K562 (cell line): ENCODE results near the gene CPT1A. TPM values are rescaled to one million over a fixed set of nuclear protein-coding genes. Genes with fewer than 3 reads are reported as not detected.
A peak's percentile ranks its signal among the peaks of the same experiment; 100 is the strongest.

Experiments
- ATAC-seq: fragments of 200-7000 bp; cut with Tn5 transposase; 3 replicates; pipeline ENCODE4 v1.9.1; 2020; ENCODE audit warnings: moderate library complexity
- BruUV-seq: library from RNA; stranded (reverse); fragments of 400-500 nt; replicated peaks from 2 replicates; lab custom pipeline; 2021; lab: Mats Ljungman, UMichigan
- CTCF ChIA-PET: fragments of 300-600 bp; formaldehyde crosslinking; extraction: SDS; loops from one replicate; lab custom pipeline; 2021; ENCODE audit warnings: low intra/inter-chr PET ratio; lab: Yijun Ruan, JAX
- POLR2A ChIA-PET: fragments of 300-600, 350-650 bp; sonication (Branson Sonifier 250); formaldehyde crosslinking; extraction: SDS; loops from one replicate; lab custom pipeline; 2021; ENCODE audit warnings: antibody characterized with exemption, inconsistent platforms; lab: Yijun Ruan, JAX
- DNase-seq, 4 experiments: peaks; one replicate each; pipeline versions ENCODE4 v3.0.0 to v3.0.0-alpha.2; 2011 to 2018; ENCODE audit warnings: low spot score in 3 of 4, mixed read lengths in 3 of 4; ENCODE audit errors: extremely low read depth in 1 of 4
- FAIRE-seq: peaks from 2 replicates; lab custom pipeline; 2011; peaks lifted over from hg19 to GRCh38; lab: Jason Lieb, UNC
- H2AFZ ChIP-seq: 2 replicates; pipeline ENCODE4 v1.6.0; 2011; ENCODE audit warnings: low read depth, low read length, control low read depth, inconsistent platforms
- H3K27ac ChIP-seq: fragments of 200-600 bp; 3 replicates; pipeline ENCODE4 v1.8.0; 2011; ENCODE audit warnings: low read depth, mild to moderate bottlenecking, control low read depth, inconsistent platforms, low read length, moderate library complexity, mixed read lengths; ENCODE audit errors: extremely low read depth
- H3K27me3 ChIP-seq, 2 experiments: fragments of 300-600 bp in 1 of 2; 2 replicates in 1 of 2; 3 replicates in 1 of 2; pipeline versions ENCODE4 v1.6.0 to v1.8.0; 2011; ENCODE audit warnings: inconsistent platforms in 2 of 2, low read length in 2 of 2, mild to moderate bottlenecking in 1 of 2, mixed read lengths in 1 of 2, moderate library complexity in 1 of 2; ENCODE audit not compliant: control insufficient read depth in 2 of 2, insufficient read depth in 2 of 2
- H3K36me3 ChIP-seq: fragments of 300-600 bp; 3 replicates; pipeline ENCODE4 v1.8.0; 2011; ENCODE audit warnings: mild to moderate bottlenecking, low read length, inconsistent platforms; ENCODE audit not compliant: control insufficient read depth, insufficient read depth
- H3K4me1 ChIP-seq, 2 experiments: fragments of 200-600 bp in 1 of 2; replicated peaks in 1 of 2; 2 replicates in 1 of 2; 3 replicates in 1 of 2; pipeline versions ENCODE4 v1.5.1 to v1.8.0; 2011; ENCODE audit warnings: inconsistent platforms in 2 of 2, low read length in 2 of 2, mild to moderate bottlenecking in 1 of 2, mixed read lengths in 1 of 2, moderate library complexity in 1 of 2; ENCODE audit not compliant: control insufficient read depth in 2 of 2, insufficient read depth in 2 of 2
- H3K4me2 ChIP-seq: 2 replicates; pipeline ENCODE4 v1.6.1; 2011; ENCODE audit warnings: low read length, control low read depth, inconsistent platforms, mixed read lengths; ENCODE audit not compliant: insufficient read depth
- H3K4me3 ChIP-seq: fragments of 200-600 bp; sonication (generic), shearing (Covaris generic); 2 replicates; pipeline ENCODE4 v1.5.1; 2016; ENCODE audit warnings: control low read depth, inconsistent platforms
- H3K79me2 ChIP-seq: fragments of 200-600 bp; 3 replicates; pipeline ENCODE4 v1.8.0; 2011; ENCODE audit warnings: low read length, inconsistent platforms; ENCODE audit not compliant: control insufficient read depth, insufficient read depth
- H3K9ac ChIP-seq, 2 experiments: 2 replicates each; pipeline versions ENCODE4 v1.6.0 to v1.6.1; 2011; ENCODE audit warnings: low read depth in 2 of 2, low read length in 2 of 2, control low read depth in 1 of 2, inconsistent platforms in 1 of 2, mild to moderate bottlenecking in 1 of 2, mixed read lengths in 1 of 2; ENCODE audit not compliant: insufficient read depth in 1 of 2
- H3K9me1 ChIP-seq: one replicate; pipeline ENCODE4 v1.6.0; 2011; ENCODE audit warnings: inconsistent platforms, mild to moderate bottlenecking, low read length, moderate library complexity; ENCODE audit not compliant: control insufficient read depth, insufficient read depth
- H3K9me3 ChIP-seq: replicated peaks from 2 replicates; pipeline ENCODE4 v1.5.1; 2011; ENCODE audit warnings: low read depth, low read length, inconsistent platforms; ENCODE audit not compliant: control insufficient read depth, insufficient read depth
- H4K20me1 ChIP-seq: replicated peaks from 2 replicates; pipeline ENCODE4 v1.6.1; 2011; ENCODE audit warnings: low read length, inconsistent platforms, mixed read lengths; ENCODE audit not compliant: control insufficient read depth, insufficient read depth
- CEBPG ChIP-seq, 3 experiments: fragments of 200-800 bp in 1 of 3; sonication (Bioruptor generic) in 1 of 3; sonication (generic) in 1 of 3; formaldehyde crosslinking in 1 of 3; IDR thresholded peaks in 2 of 3; conservative IDR thresholded peaks in 1 of 3; 2 replicates each; pipeline versions ENCODE4 v1.6.1 to v1.8.0; 2016 to 2022; ENCODE audit warnings: missing compliant biosample characterization in 2 of 3, missing genetic modification characterization in 2 of 3, mild to moderate bottlenecking in 1 of 3, missing genetic modification reagents in 1 of 3
- HMG20B ChIP-seq: fragments of 250-450 bp; sonication (Bioruptor Pico); IDR thresholded peaks from 2 replicates; pipeline ENCODE4 v1.5.0; 2021; ENCODE audit warnings: mild to moderate bottlenecking
- HSF4 ChIP-seq: fragments of 250-450 bp; sonication (Bioruptor Pico); IDR thresholded peaks from 2 replicates; pipeline ENCODE4 v2.1.2; 2022; ENCODE audit warnings: mild to moderate bottlenecking, moderate library complexity, borderline replicate concordance
- NEUROD1 ChIP-seq: fragments of 150-350 bp; IDR thresholded peaks from 2 replicates; pipeline ENCODE4 v1.6.1; 2014; ENCODE audit warnings: borderline replicate concordance, low read length, low read depth; ENCODE audit not compliant: partially characterized antibody
- NFIX ChIP-seq: fragments of 250-450 bp; sonication (Bioruptor Pico); IDR thresholded peaks from 2 replicates; pipeline ENCODE4 v1.4.0; 2020; ENCODE audit warnings: low read depth, mild to moderate bottlenecking, moderate library complexity
- NR2F6 ChIP-seq: fragments of 450-650 bp; formaldehyde crosslinking; IDR thresholded peaks from 2 replicates; pipeline ENCODE4 v1.4.0; 2020; ENCODE audit warnings: mild to moderate bottlenecking
- POLR3G ChIP-seq: IDR thresholded peaks from 2 replicates; pipeline ENCODE4 v1.6.1; 2011; ENCODE audit not compliant: insufficient read length, insufficient replicate concordance; ENCODE audit errors: extremely low read depth
- RHOXF2B ChIP-seq: fragments of 250-450 bp; sonication (Bioruptor Pico); conservative IDR thresholded peaks from 2 replicates; pipeline ENCODE4 v1.5.1; 2021
- TRIM24 ChIP-seq, 2 experiments: fragments of 450-650 bp; IDR thresholded peaks; 2 replicates each; pipeline ENCODE4 v1.6.1; 2016
- ZFP1 ChIP-seq: fragments of 450-650 bp; formaldehyde crosslinking; IDR thresholded peaks from 2 replicates; pipeline ENCODE4 v1.4.0; 2020; ENCODE audit warnings: mild to moderate bottlenecking, mixed read lengths
- ZNF121 ChIP-seq: sonication (generic); formaldehyde crosslinking; conservative IDR thresholded peaks from 2 replicates; pipeline ENCODE4 v1.8.0; 2022; ENCODE audit warnings: missing genetic modification reagents
- ZNF764 ChIP-seq: fragments of 250-450 bp; sonication (Bioruptor Pico); IDR thresholded peaks from 2 replicates; pipeline ENCODE4 v1.4.0; 2020; ENCODE audit warnings: low read depth, mild to moderate bottlenecking, moderate library complexity
- WGBS: fragments of 100-300 bp; shearing (Covaris generic); methylation state at CpG from one replicate; pipeline ENCODE4 v1.1.6; 2016; ENCODE audit warnings: low coverage, mixed read lengths; ENCODE audit not compliant: insufficient coverage; ENCODE audit errors: missing lambda C conversion rate; 5-methylcytosine and 5-hydroxymethylcytosine counted together
- in situ Hi-C: fragments of 300-500 bp; cut with MboI; formaldehyde crosslinking; loops from 4 replicates; pipeline ENCODE4 v1.15.0; 2018; ENCODE audit warnings: inconsistent platforms, mixed read lengths
- intact Hi-C: fragments of 100-400 bp; cut with micrococcal nuclease; formaldehyde crosslinking; loops from 2 replicates; pipeline ENCODE4 v1.14.2; 2022
- polyA plus RNA-seq, 8 experiments: library from polyadenylated mRNA; depleted of rRNA in 4 of 8; stranded (reverse) in 5 of 8; unstranded in 3 of 8; fragments of >200 nt; fragmentation: Nextera tagmentation in 2 of 8; fragmentation: Illumina TruSeq in 1 of 8; extraction: Ambion mirVana in 2 of 8; extraction: Trizol in 1 of 8; gene quantifications; 2 replicates each; pipeline versions ENCODE4 v1.2.1 to v1.2.3, GENCODE V29; 2011 to 2014; ENCODE audit warnings: inconsistent platforms in 1 of 8, missing spikeins in 1 of 8
- total RNA-seq, 7 experiments: library from RNA; depleted of rRNA in 6 of 7; stranded (reverse); fragments of >200 nt in 6 of 7; fragmentation: Illumina TruSeq in 2 of 7; extraction: Trizol in 2 of 7; gene quantifications; 2 replicates each; pipeline versions ENCODE4 v1.2.1 to v1.2.3, GENCODE V29; 2011 to 2021; ENCODE audit warnings: low replicate concordance in 1 of 7
- TF ChIP-seq, protein P1 (sequence below): fragments of 450-650 bp; formaldehyde crosslinking; IDR thresholded peaks from 2 replicates; pipeline ENCODE4 v1.4.0; 2020; ENCODE audit warnings: mild to moderate bottlenecking, mixed read lengths
- TF ChIP-seq, protein P2 (sequence below): fragments of 250-450 bp; sonication (Bioruptor Pico); IDR thresholded peaks from 2 replicates; pipeline ENCODE4 v1.5.0; 2022; ENCODE audit warnings: mild to moderate bottlenecking
- TF ChIP-seq, protein P3 (sequence below): IDR thresholded peaks from 3 replicates; pipeline ENCODE4 v1.6.1; 2011; ENCODE audit warnings: borderline replicate concordance, mild to moderate bottlenecking, moderate library complexity; ENCODE audit not compliant: insufficient read length; ENCODE audit errors: extremely low read depth

CPT1A gene
- total and polyA plus RNA-seq, 9 of the 15 experiments (the other 6 are each of a cell fraction or from before 2014, with no cell fraction given) = 2.6 to 29.1 (median 12.3) TPM

DNA sequence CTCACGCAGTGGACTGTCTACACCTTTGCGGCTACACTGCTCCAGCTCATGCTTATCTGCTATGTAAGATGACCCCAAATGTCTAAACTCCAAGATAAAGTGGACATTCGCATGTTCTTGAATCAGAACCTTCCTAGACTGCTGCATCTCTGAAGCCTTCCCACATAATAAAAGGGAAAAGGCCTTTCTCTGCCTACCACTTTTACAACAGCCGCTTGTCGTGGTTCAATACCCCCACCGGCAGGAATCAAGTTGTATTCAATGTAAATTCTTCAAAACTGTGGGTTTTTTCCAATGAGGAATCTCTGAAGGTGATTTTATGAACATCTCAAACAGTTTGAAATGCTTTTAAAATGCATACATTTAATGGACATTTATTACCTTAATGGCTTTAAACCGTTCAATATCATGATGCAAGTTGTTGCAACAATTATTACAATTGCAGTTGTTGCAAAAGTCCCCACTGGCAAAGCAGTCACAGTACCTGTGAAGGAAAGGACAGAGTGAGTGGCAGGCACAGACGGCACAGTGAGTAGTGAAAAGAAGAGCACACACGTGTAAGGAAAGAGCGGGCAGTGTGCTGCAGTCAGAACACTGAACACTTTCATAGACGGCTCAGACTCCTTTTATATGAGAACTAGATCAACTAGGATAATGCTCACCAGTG, 126.1 kb downstream of the CPT1A start:
- ATAC-seq (no peak), DNase-seq (no peak), FAIRE-seq (no peak)
- POLR2A ChIA-PET = interaction anchor here (1.7 kb wide), 1 partner anchor 13 kb away, joined by 3 read pairs; no protein-coding TSS in a partner anchor
- Histone ChIP-seq H3K4me1 (no peaks in the 10 kb centered on the region), H3K9ac (no peak overlapping the region), H3K9me1 (no peaks in the 10 kb centered on the region), H3K4me3 (no peak overlapping the region), H4K20me1 (no peaks in the 10 kb centered on the region), H2AFZ (no peak overlapping the region), H3K79me2 (no peaks in the 10 kb centered on the region), H3K4me2 (no peak overlapping the region), H3K27me3 (peaks cover 16 to 60% of the 10 kb centered on the region in 2 experiments), H3K36me3 (no peaks in the 10 kb centered on the region), H3K9me3 (no peaks in the 10 kb centered on the region), H3K27ac (no peak overlapping the region)
- CTCF ChIA-PET = no interaction called here
- no TSS peak for BruUV-seq
- in situ Hi-C loops (no loop called here), intact Hi-C loops (no loop called here)
- WGBS = 35% methylated on average over 11 of the region's 11 CpGs
- TF ChIP-seq NFIX = no peak
- TF ChIP-seq POLR3G = no peak
- TF ChIP-seq ZNF764 (CRISPR knock-in tag) = no peak
- no peak for TF ChIP-seq HMG20B (CRISPR knock-in tag)
- TF ChIP-seq NR2F6 (CRISPR knock-in tag) = no peak
- no peak for TF ChIP-seq ZNF121 (CRISPR knock-in tag)
- no peak for TF ChIP-seq RHOXF2B
- no peak for TF ChIP-seq ZFP1 (CRISPR knock-in tag)
- TF ChIP-seq, protein P1, sequence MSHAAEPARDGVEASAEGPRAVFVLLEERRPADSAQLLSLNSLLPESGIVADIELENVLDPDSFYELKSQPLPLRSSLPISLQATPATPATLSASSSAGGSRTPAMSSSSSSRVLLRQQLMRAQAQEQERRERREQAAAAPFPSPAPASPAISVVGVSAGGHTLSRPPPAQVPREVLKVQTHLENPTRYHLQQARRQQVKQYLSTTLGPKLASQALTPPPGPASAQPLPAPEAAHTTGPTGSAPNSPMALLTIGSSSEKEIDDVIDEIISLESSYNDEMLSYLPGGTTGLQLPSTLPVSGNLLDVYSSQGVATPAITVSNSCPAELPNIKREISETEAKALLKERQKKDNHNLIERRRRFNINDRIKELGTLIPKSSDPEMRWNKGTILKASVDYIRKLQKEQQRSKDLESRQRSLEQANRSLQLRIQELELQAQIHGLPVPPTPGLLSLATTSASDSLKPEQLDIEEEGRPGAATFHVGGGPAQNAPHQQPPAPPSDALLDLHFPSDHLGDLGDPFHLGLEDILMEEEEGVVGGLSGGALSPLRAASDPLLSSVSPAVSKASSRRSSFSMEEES (CRISPR knock-in tag) = no peak
- no peak for TF ChIP-seq NEUROD1
- peak; percentile 69 for TF ChIP-seq CEBPG (CRISPR knock-in tag; IDR thresholded peaks at IDR 0.05)
- peak in 1 of 2 experiments; percentile 69; a peak in 2 of 4 replicates for TF ChIP-seq CEBPG (tag; conservative IDR thresholded peaks at IDR 0.05 in 1 of 2, IDR thresholded peaks at IDR 0.05 in 1 of 2)
- no peak for TF ChIP-seq HSF4
- TF ChIP-seq, protein P2, sequence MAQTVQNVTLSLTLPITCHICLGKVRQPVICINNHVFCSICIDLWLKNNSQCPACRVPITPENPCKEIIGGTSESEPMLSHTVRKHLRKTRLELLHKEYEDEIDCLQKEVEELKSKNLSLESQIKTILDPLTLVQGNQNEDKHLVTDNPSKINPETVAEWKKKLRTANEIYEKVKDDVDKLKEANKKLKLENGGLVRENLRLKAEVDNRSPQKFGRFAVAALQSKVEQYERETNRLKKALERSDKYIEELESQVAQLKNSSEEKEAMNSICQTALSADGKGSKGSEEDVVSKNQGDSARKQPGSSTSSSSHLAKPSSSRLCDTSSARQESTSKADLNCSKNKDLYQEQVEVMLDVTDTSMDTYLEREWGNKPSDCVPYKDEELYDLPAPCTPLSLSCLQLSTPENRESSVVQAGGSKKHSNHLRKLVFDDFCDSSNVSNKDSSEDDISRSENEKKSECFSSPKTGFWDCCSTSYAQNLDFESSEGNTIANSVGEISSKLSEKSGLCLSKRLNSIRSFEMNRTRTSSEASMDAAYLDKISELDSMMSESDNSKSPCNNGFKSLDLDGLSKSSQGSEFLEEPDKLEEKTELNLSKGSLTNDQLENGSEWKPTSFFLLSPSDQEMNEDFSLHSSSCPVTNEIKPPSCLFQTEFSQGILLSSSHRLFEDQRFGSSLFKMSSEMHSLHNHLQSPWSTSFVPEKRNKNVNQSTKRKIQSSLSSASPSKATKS (CRISPR knock-in tag) = no peak
- TF ChIP-seq, protein P3, sequence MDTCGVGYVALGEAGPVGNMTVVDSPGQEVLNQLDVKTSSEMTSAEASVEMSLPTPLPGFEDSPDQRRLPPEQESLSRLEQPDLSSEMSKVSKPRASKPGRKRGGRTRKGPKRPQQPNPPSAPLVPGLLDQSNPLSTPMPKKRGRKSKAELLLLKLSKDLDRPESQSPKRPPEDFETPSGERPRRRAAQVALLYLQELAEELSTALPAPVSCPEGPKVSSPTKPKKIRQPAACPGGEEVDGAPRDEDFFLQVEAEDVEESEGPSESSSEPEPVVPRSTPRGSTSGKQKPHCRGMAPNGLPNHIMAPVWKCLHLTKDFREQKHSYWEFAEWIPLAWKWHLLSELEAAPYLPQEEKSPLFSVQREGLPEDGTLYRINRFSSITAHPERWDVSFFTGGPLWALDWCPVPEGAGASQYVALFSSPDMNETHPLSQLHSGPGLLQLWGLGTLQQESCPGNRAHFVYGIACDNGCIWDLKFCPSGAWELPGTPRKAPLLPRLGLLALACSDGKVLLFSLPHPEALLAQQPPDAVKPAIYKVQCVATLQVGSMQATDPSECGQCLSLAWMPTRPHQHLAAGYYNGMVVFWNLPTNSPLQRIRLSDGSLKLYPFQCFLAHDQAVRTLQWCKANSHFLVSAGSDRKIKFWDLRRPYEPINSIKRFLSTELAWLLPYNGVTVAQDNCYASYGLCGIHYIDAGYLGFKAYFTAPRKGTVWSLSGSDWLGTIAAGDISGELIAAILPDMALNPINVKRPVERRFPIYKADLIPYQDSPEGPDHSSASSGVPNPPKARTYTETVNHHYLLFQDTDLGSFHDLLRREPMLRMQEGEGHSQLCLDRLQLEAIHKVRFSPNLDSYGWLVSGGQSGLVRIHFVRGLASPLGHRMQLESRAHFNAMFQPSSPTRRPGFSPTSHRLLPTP = no peak
- TF ChIP-seq TRIM24 (IDR thresholded peaks at IDR 0.05) = peak; percentile 58 to 68; a peak in 2 of 4 replicates
